Peyer's patch (tissue), 4 donors: ENCODE measurements around the gene MYH16.

Experiments
- POLR2A ChIP-seq, 2 donors: fragments of 450-650 bp; IDR thresholded peaks; one replicate each; pipeline ENCODE4 v1.5.1; 2017; ENCODE audit warnings: antibody characterized with exemption in 2 of 2, mild to moderate bottlenecking in 2 of 2, moderate library complexity in 2 of 2
- TF ChIP-seq, protein P1 (sequence below), 6 experiments: fragments of 450-650 bp in 4 of 6; fragments of 200-600 bp in 2 of 6; sonication (generic) in 1 of 6; IDR thresholded peaks; one replicate each; pipeline ENCODE4 v1.5.1; 2017 to 2019; ENCODE audit warnings: antibody characterized with exemption in 6 of 6, mild to moderate bottlenecking in 3 of 6, moderate library complexity in 1 of 6

DNA sequence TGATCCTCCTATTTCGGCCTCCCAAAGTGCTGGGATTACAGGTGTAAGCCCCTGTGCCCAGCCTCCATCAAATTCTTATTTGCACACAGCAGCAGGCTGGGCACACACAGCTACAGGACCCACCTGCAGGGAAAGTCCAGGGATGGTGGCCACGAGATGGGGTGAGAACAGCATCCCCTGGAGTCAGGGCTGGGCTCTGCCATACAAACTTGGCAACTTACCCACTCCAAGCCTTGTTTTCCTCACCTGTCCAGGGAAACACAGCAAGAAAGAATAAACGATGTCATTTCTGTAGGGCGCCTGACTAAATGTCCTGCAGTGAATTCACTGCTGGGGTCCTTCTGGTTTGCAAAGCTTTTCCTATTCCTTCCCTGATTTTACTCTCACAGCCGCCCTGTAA is 5.5 kb downstream of the MYH16 start:
- TF ChIP-seq, protein P1, sequence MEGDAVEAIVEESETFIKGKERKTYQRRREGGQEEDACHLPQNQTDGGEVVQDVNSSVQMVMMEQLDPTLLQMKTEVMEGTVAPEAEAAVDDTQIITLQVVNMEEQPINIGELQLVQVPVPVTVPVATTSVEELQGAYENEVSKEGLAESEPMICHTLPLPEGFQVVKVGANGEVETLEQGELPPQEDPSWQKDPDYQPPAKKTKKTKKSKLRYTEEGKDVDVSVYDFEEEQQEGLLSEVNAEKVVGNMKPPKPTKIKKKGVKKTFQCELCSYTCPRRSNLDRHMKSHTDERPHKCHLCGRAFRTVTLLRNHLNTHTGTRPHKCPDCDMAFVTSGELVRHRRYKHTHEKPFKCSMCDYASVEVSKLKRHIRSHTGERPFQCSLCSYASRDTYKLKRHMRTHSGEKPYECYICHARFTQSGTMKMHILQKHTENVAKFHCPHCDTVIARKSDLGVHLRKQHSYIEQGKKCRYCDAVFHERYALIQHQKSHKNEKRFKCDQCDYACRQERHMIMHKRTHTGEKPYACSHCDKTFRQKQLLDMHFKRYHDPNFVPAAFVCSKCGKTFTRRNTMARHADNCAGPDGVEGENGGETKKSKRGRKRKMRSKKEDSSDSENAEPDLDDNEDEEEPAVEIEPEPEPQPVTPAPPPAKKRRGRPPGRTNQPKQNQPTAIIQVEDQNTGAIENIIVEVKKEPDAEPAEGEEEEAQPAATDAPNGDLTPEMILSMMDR (IDR thresholded peaks at IDR 0.05) = no peak
- TF ChIP-seq POLR2A (IDR thresholded peaks at IDR 0.05) = no peak
